ENCODE measurements around the gene HSPD1.
"Not testable (repeated sequence)": the region's sequence is repeated elsewhere in the genome, so short reads cannot be mapped to it uniquely, and the experiment has no call there.

The HSPD1 gene

DNA sequence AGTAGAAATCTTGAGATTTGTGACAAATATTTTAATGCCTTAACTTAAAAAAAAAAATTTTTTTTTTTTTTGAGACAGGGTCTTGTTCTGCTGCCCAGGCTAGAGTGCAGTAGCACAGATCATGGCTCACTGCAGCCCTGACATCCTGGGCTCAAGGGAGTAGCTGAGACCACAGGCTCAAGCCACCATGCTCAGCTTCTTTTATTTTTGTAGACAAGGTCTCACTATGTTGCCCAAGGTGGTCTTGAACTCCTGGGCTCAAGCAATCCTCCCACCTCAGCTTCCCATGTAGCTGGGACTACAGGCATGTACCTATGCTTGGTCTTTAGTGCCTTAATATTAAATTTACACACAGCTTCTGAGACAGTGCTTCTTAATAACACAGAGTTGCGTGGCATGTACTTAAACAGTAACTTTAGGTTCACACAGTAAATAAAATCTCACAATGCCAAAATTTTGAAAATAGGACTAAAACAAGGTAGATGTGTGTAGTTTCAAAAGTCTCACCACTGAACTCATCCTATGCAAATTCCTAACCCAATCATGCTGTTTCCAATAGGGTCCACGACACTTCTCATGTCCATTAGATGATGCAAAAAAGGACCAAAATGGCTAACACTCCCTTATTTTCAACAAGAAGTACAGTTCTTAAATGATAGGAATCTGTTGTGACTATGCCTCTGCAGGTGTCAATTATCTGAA is 4.1 kb downstream of the HSPD1 start:
- no peak for DNase-seq

DNA sequence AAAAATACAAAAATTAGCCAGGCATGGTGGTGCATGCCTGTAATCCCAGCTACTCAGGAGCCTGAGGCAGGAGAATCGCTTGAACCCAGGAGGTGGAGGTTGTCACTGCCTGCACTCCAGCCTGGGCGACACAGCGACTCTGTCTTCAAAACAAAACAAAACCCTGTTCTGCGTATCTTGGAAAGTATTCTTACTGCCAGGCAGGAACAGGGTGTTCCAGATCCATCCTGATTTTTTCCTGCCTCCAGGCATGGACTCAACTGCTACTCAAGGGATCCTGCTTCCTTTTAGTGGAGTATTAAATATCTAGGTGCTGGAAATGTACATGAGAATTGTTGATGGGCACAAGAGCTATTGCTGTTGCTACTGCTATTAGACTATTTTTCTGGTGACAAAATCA is 12.3 kb downstream of the HSPD1 start:
- DNase-seq: no peak

GRCh38 chr2:197486175-197486574 is 13.5 kb downstream of the HSPD1 start:
- no peak for DNase-seq

DNA sequence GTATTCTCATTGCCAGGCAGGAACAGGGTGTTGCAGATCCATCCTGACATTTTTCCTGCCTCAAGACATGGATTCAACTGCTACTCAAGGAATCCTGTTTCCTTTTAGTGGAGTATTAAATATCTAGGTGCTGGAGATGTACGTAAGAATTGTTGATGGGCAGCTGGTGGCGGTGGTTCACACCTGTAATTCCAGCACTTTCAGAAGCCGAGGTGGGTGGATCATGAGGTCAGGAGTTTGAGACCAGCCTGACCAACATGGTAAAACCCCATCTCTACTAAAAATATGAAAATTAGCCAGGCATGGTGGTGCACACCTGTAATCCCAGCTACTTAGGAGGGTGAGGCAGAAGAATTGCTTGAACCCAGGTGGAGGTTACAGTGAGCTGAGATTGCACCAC is 15.4 kb downstream of the HSPD1 start:
- not testable (repeated sequence) for DNase-seq

DNA sequence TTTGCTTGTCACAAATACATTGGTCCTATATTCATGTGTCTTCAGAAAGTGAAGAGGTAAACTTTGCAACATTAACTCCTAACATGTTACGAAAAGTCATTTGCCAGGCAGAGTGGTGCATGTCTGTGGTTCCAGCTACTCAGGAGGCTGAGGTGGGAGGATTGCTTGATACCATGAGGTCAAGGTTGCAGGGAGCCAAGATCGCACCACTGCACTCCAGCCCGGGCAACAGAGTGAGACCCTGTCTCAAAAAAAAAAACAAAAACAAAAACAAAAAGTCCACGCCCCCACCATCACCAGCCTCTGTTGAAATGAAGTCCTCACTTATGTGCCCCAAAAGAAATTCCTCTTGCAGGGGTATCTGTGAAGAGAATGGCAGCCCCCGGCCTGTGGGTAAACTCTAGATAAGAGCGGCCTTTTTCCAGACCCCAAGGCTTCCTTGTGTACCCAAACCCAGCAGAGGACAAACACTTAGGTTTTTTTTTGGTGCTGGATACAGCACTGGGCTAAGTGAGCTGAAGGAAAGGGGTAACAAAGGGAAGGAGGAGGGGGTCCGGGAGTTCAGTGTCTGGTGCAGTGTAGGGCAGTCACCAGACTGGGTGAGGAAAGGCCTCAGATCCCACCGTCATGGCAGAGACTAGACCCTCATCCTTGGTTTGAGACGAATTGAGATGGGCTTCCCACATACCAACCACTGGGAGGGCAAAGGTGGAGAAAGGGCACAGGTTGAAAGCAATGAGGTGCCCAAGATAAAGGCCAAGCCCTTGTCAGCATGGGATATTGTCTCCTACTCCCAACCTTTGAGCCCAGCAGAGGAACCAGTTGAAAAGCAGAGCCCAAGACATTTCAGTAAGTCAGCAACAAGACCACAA is 19.2 kb downstream of the HSPD1 start:
- DNase-seq: no peak

GRCh38 chr2:197477797-197478196 is 21.8 kb downstream of the HSPD1 start:
- no peak for DNase-seq

DNA sequence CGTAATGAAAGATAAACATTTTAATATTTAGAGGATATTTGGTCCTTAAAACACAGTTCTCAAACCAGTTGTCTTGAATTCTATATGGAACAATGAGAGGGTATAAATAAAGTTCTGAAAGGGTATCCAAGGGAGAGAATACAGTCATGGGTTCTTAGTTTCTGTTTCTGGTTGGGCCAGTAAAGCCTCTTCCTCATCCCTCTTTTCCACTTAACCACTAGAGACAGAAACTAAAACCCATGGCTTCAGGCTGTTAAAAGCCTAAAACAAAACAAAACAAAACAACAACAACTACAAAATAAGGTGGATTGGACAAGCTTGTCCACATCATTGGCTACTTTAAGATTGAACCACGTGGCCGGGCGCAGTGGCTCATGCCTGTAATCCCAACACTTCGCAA is 27.5 kb downstream of the HSPD1 start:
- no peak for DNase-seq

DNA sequence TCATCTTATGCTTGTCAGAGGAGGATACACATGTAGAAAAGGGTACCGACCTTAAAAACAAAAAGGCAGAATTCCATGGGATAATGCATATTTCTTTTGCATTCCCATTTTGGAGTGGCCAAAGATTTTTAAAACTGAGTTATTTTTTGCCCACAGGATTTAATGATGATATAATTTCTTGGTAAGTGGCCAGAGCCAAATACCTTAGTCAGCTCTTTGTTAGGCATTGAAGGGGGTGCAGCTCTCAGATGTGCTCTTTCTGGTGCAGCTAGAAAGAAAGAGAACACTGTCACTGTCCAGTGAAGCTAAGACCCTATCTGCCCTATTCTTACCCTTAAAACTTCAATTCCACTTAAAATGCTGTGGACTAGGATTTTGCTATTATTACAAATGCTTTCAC is 35.5 kb downstream of the HSPD1 start:
- DNase-seq: no peak

DNA sequence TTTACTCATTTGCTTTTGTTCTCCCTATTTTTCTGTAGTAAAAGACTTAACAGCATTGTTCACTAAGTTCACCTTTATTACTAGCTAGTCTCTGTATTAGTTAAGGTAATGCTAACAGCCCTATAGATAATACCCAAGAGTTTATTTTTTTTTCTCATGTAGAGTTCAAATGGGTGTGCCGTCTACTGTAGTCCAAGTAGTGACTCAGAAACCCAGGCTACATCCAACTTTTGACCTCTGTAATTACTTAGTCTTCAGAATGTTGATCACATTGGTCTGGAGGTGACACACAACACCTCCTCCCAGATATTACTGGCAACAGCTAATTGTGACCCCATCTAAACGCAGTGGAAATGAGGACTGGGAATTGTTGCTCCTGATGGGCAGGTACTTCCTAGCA is 38.6 kb downstream of the HSPD1 start:
- DNase-seq: no peak

GRCh38 chr2:197460649-197461048 is 39.0 kb downstream of the HSPD1 start:
- DNase-seq: no peak

- no peak for DNase-seq
Observed at GRCh38 chr2:197455428-197455827, 44.2 kb downstream of the HSPD1 start.

- no peak for DNase-seq
Observed at GRCh38 chr2:197454923-197455322, 44.7 kb downstream of the HSPD1 start.

- no peak for DNase-seq
Observed at GRCh38 chr2:197453914-197454398, 45.7 kb downstream of the HSPD1 start.

GRCh38 chr2:197453123-197453913 is 46.3 kb downstream of the HSPD1 start, which contains the start of gene COQ10B:
Gene COQ10B, plus strand, starts transcription at chr2:197453552. Its CDS starts 9 bp downstream, at chr2:197453561.
- peak; percentile 100 for DNase-seq

DNA sequence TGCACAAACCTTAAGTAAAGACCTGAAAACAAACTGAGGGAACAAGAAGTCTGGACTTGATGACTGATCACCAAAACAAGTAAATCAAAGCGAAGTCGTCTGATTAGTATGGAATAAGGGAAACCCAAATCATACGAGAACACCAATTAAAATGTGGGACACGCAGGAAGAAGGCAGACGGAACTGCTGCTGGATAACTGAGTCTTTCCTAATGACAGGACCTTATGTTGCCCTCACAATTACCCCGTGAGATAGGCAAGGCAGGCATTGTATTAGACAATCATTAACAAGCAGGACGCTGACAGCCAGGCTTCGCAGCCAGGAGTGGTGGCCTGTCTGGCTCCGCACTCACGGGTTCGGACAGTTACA is 46.9 kb downstream of the HSPD1 start:
- DNase-seq: no peak

DNA sequence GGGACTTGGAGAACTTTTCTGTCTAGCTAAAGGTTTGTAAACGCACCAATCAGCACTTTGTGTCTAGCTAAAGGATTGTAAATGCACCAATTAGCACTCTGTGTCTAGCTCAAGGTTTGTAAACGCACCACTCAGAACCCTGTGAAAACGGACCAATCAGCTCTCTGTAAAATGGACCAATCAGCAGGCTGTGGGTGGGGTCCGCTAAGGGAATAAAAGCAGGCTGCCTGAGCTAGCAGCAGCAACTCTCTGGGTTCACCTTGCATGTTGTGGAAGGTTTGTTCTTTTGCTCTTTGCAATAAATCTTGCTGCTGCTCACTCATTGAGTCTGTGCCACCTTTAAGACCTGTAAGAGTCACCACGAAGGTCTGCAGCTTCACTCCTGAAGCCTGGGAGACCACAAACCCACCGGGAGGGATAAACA is 48.7 kb downstream of the HSPD1 start:
- not testable (repeated sequence) for DNase-seq

GRCh38 chr2:197450465-197450864 is 49.2 kb downstream of the HSPD1 start:
- no peak for DNase-seq

GRCh38 chr2:197446844-197447243 is 52.8 kb downstream of the HSPD1 start:
- DNase-seq: no peak

DNA sequence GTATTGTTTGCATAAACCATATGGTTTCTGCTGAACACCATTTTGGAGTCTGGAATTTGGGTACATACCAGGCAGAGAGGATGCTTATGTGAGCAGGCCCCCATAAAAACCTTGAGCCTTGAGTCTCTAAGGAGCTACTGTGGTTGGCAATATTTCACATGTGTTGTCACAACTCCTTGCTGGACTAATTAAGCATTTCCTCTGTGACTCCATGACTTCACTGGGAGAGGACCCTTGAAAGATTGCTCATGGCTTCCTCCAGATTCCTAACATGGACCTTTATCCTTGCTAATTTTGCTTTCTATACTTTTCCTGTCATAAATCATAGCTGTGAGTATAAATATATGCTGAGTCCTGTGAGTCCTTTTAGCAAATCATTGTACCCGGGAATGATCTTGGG is 53.9 kb downstream of the HSPD1 start:
- no peak for DNase-seq

DNA sequence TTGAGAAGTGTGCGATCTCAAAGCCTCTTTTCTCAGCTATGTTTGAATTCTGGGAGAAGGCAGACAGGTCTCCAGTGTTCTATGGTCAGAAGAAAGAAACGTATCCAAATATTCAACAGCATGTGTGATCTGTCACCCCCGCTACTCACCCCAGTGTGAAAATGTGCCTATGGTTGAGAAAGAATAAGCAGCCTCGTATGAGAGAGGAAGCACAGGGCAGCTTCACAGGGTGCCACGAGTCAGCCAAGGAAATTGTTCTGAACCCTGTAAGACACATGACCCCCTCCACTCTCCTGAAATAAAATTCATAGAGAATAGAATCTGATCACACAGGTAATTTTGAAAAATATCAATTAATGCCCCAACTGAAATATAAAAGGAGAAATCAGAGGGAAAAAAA is 56.8 kb downstream of the HSPD1 start:
- DNase-seq: no peak

DNA sequence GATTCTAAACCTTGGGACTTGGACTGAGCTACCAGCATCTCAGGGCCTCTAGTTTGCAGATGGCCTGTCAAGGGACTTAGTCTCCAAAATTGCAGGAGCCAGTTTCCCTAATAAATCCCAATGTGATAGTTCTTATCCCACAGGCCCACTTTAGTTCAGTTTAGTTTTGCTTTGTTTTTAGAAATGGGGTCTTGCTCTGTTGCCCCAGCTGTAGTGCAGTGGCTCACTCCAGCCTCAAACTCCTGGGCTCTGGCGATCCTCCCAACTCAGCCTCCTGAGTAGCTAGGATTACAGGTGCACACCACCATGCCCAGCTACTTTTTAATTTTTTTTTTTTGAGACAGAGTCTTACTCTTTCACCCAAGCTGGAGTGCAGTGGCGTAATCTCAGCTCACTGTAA is 62.3 kb downstream of the HSPD1 start:
- no peak for DNase-seq
